HL-60 (cell line): ENCODE data around the gene MAP1B.

Experiments
- CTCF ChIP-seq: IDR thresholded peaks from one replicate; pipeline ENCODE4 v1.5.1; 2011; ENCODE audit warnings: low read length, control low read depth, inconsistent platforms; ENCODE audit not compliant: insufficient read depth
- POLR2AphosphoS5 ChIP-seq: IDR thresholded peaks from 2 replicates; pipeline ENCODE4 v1.6.1; 2012; ENCODE audit warnings: low read depth
- REST ChIP-seq: IDR thresholded peaks from 2 replicates; pipeline ENCODE4 v1.6.1; 2012; ENCODE audit warnings: low read depth; ENCODE audit not compliant: insufficient replicate concordance

GRCh38 chr5:72079288-72079687, 28.0 kb upstream of the MAP1B start:
- TF ChIP-seq CTCF (no peak), POLR2AphosphoS5 (no peak), REST (no peak)
